ENCODE results near the gene FADS1. TPM values are rescaled to one million over a fixed set of nuclear protein-coding genes. Genes with fewer than 3 reads are reported as not detected.
A peak's percentile ranks its signal among the peaks of the same experiment; 100 is the strongest.

Gene FADS1
- total RNA-seq, 1 donor from 2014 or later = 92.3 TPM

DNA sequence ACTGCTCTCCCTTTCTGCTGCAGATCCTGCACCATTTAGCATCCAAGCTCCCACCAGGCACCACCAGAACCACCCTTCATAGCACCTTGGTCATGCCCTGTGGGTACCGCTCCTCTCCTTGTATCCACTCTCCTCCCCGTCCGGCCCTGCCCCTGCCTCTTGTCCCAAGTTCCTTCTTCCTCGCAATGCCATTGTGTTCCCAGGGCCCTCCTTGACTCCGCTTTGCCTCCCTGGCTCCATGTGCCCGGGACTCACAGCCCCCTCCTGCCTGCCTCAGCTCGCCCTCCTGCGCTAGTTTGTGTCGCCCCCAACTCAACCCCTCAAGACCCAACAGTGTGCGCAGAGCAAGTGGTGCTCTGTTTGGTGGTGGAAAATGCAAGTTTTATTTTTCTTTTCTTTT lies 22.1 kb upstream of the FADS1 start:
- DNase-seq (ENCODE audit: low spot score) = no peak
- no peaks in the 10 kb centered on the region for H3K9me3 Mint-ChIP-seq
- H3K4me3 Mint-ChIP-seq = no peak overlapping the region
- intact Hi-C loops (cut with micrococcal nuclease) = no loop called here
- H3K27me3 Mint-ChIP-seq (ENCODE audit: insufficient read depth) = no peaks in the 10 kb centered on the region
- H3K36me3 Mint-ChIP-seq (ENCODE audit: low read depth) = peaks cover 44% of the 10 kb centered on the region
- H3K4me1 Mint-ChIP-seq (ENCODE audit: low read depth) = peaks cover 34% of the 10 kb centered on the region
- peak overlapping the region; percentile 70 for H3K27ac Mint-ChIP-seq

DNA sequence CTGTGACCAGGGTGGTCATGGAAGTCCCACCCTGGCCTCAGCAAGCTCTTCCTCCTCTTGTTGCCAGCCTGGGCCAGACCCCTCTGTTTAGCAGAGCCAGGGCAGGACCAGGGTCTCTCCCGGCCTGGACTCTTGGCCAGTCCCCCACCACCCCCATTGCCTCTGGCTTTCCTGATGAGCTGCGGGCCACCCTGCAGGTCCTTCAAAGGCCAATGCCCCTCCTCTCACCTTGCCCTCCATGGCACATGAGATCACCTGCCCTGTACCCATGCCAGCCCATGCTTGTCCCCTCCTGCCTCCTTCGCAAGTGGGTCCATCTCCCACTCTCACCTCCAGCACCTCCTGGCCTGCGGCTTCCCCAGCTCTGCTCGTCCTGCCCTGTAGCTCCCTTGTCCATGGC lies 21.7 kb upstream of the FADS1 start:
- Mint-ChIP-seq H3K36me3 (ENCODE audit: low read depth) (peaks cover 46% of the 10 kb centered on the region), H3K9me3 (no peaks in the 10 kb centered on the region), H3K4me3 (no peak overlapping the region), H3K27me3 (ENCODE audit: insufficient read depth) (no peaks in the 10 kb centered on the region), H3K4me1 (ENCODE audit: low read depth) (peaks cover 38% of the 10 kb centered on the region), H3K27ac (peak overlapping the region; percentile 70)
- intact Hi-C loops (cut with micrococcal nuclease) = no loop called here
- no peak for DNase-seq (ENCODE audit: low spot score)

DNA sequence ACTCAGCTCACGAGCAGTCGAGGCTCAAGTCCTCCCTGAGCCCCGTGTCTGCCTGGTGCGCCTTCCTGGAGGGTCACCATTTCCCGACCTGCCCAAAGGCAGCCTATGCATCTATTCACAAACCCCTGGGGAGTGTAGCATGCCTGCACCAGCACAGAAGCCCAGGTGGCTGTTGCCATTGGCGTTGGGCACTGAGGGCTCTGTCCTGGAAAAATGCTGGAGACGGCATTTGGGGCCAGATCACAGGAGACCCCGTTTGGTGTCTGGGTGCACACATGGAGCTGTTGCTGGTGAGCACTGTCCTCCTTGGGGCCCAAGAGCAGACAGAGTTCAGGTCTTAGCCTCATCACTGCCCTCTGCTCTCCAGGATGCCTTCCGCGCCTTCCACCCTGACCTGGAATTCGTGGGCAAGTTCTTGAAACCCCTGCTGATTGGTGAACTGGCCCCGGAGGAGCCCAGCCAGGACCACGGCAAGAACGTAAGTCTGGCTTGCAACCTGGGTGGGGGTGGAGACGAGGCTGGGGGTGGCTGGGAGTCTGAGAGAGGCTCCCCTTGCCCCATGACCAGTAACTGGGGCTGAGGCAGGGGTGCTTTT lies 20.7 kb upstream of the FADS1 start:
- Mint-ChIP-seq H3K27ac (peak overlapping the region; percentile 23), H3K27me3 (ENCODE audit: insufficient read depth) (no peaks in the 10 kb centered on the region), H3K9me3 (no peaks in the 10 kb centered on the region), H3K4me3 (no peak overlapping the region), H3K36me3 (ENCODE audit: low read depth) (peaks cover 40% of the 10 kb centered on the region), H3K4me1 (ENCODE audit: low read depth) (peaks cover 48% of the 10 kb centered on the region)
- DNase-seq (ENCODE audit: low spot score) = no peak
- intact Hi-C loops (cut with micrococcal nuclease) = no loop called here

DNA sequence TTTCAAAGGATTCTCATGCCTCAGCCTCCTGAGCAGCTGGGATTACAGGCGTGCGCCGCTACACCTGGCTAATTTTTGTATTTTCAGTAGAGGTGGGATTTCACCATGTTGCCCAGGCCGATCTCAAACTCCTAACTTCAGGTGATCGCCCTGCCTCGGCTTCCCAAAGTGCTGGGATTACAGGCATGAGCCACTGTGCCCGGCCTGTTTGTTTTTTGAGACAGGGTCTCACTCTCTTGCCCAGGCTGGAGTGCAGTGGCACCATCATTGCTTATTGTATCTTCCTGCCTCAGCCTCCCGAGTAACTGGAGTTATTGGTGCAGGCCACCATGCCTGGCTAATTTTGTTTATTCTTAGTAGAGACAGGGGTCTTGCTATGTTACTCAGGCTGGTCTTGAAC lies 19.4 kb upstream of the FADS1 start:
- Mint-ChIP-seq H3K4me3 (no peak overlapping the region), H3K27me3 (ENCODE audit: insufficient read depth) (no peaks in the 10 kb centered on the region), H3K36me3 (ENCODE audit: low read depth) (peaks cover 32% of the 10 kb centered on the region), H3K9me3 (no peaks in the 10 kb centered on the region), H3K4me1 (ENCODE audit: low read depth) (peaks cover 61% of the 10 kb centered on the region), H3K27ac (peak overlapping the region; percentile 80)
- intact Hi-C loops (cut with micrococcal nuclease) = no loop called here
- DNase-seq (ENCODE audit: low spot score) = no peak

DNA sequence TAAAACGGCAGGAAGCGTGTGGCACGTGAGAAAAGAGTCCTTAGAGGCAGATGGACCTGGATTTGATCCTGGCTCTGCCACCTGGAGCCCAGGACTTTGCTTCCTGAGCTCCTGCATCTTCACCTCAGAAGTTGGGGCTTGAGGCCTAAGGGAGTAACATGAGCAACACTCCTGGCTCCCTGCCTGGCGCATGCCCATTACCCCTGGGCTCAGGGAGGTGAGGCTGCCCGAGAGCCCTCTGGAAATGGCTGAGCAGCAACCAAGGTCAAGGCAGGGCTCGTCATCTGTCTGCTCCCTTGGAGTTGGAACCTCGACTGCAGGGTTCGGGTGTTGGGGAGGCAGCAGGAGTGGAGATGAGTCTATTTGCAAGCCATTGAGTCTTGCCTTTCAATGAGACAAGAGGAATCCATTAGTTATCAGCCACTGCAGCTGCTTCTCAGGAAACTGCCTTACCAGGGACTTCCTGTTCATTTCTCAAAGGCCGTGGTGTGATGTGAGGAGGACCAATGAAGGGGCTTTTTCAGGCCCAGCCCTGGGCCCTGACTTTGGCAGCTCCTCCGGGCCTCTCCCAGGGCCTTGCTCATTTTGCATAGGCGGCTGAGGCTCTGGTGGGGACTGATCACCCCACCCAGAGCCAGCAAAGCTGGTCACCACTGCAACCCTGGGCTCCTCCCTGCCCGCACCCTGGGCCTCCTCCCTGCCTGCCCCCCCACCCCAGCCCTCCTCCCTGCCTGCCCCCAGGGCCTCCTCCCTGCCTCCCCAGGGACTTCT lies 17.7 kb upstream of the FADS1 start:
- DNase-seq (ENCODE audit: low spot score) = peak; percentile 72
- H3K4me1 Mint-ChIP-seq (ENCODE audit: low read depth) = peaks cover 76% of the 10 kb centered on the region
- peak overlapping the region; percentile 73 for H3K4me3 Mint-ChIP-seq
- intact Hi-C loops (cut with micrococcal nuclease) = loop anchor here (1.0 kb wide), 2 partner anchors 18 to 42 kb away; partner anchors contain the start of genes FEN1 and TMEM258
- no peaks in the 10 kb centered on the region for H3K27me3 Mint-ChIP-seq (ENCODE audit: insufficient read depth)
- H3K36me3 Mint-ChIP-seq (ENCODE audit: low read depth) = peaks cover 25% of the 10 kb centered on the region
- peak overlapping the region; percentile 96 for H3K27ac Mint-ChIP-seq
- no peaks in the 10 kb centered on the region for H3K9me3 Mint-ChIP-seq

DNA sequence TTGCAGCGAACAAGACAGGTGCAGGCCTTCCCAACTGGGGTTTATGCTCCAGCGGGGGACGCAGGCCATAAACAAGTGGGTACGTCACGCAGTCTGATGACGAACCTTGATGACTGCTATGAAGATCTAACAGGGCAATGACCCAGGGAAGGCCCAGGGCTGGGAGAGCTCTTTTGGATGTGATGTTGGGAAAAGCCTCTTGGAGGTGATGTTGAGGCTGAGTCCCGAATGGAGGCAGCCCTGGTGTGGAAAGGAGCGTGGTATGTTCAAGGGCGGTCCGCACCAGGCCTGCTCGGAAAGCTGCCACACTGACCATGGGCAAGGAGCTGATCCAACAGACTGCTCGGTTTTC lies 17.1 kb upstream of the FADS1 start:
- Mint-ChIP-seq H3K27me3 (ENCODE audit: insufficient read depth) (no peaks in the 10 kb centered on the region), H3K36me3 (ENCODE audit: low read depth) (peaks cover 22% of the 10 kb centered on the region), H3K27ac (peak overlapping the region; percentile 96), H3K4me3 (peak overlapping the region; percentile 73), H3K9me3 (no peaks in the 10 kb centered on the region), H3K4me1 (ENCODE audit: low read depth) (peaks cover 78% of the 10 kb centered on the region)
- no peak for DNase-seq (ENCODE audit: low spot score)
- intact Hi-C loops (cut with micrococcal nuclease) = loop anchor here (1.0 kb wide), 2 partner anchors 18 to 42 kb away; partner anchors contain the start of genes FEN1 and TMEM258

DNA sequence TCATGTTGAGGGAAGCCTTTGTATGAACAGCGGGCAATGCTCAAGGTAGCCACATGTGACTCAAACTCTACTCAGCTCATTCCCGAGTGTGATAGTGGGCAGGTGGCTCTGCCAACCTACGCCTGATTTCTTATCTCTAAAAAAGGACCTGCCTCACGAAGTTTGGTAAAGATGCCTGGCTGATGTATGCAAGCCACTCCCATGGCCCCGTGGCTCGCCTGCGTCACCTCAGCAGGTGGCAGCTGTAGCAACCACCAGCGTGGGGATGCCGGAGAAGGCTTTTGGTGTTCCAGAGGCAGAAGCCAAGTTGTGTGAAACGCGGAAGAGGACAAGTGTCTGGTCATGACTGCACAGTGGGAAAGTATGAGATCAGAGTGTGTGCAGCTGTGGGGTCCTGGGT lies 16.7 kb upstream of the FADS1 start:
- intact Hi-C loops (cut with micrococcal nuclease) = no loop called here
- peaks cover 74% of the 10 kb centered on the region for H3K4me1 Mint-ChIP-seq (ENCODE audit: low read depth)
- H3K27ac Mint-ChIP-seq = peak overlapping the region; percentile 96
- peak; percentile 12 for DNase-seq (ENCODE audit: low spot score)
- H3K27me3 Mint-ChIP-seq (ENCODE audit: insufficient read depth) = no peaks in the 10 kb centered on the region
- H3K36me3 Mint-ChIP-seq (ENCODE audit: low read depth) = peaks cover 17% of the 10 kb centered on the region
- H3K9me3 Mint-ChIP-seq = no peaks in the 10 kb centered on the region
- H3K4me3 Mint-ChIP-seq = peak overlapping the region; percentile 73

DNA sequence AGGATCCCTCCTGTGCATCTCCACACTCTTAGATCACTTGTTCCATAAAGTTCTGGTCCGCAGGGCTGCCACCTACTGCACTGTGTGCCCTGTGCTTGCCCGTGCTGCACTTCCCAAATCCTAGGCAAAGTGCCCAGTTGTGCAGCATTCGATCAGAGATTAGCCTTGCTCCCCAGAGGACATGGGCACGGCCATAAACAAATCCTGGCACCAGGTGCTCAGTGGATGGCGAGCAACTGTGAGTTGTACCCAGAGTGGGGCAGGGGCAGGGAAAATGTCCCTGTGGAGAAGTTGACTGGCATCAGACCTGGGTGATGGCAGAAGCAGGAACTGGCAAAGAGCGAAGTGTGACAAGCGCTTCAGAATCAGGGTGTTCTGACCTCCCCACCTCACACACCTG lies 16.0 kb upstream of the FADS1 start:
- H3K27ac Mint-ChIP-seq = peak overlapping the region; percentile 96
- intact Hi-C loops (cut with micrococcal nuclease) = no loop called here
- H3K4me3 Mint-ChIP-seq = peak overlapping the region; percentile 31
- H3K27me3 Mint-ChIP-seq (ENCODE audit: insufficient read depth) = no peaks in the 10 kb centered on the region
- H3K36me3 Mint-ChIP-seq (ENCODE audit: low read depth) = peaks cover 15% of the 10 kb centered on the region
- peaks cover 74% of the 10 kb centered on the region for H3K4me1 Mint-ChIP-seq (ENCODE audit: low read depth)
- H3K9me3 Mint-ChIP-seq = no peaks in the 10 kb centered on the region
- no peak for DNase-seq (ENCODE audit: low spot score)

DNA sequence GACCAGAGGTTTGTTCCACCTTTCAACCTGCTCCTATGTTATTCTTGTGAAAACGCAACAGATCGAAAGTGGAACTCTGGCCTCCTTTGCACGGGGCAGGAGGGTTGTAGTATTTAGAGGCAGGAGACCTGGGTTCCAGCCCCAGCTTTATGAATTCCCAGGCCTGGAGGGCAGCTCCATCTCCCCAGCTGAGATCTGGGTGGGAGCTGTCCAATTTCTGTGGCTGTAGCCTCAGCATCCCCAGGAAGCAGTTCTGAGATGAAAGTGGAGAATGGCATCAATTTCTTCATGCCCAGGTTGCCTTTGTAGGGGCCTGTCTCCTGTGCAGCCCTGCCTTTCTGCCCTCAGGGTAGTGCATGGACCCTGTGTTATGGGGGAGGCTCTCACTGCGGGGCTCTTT lies 15.4 kb upstream of the FADS1 start:
- Mint-ChIP-seq H3K36me3 (ENCODE audit: low read depth) (peaks cover 15% of the 10 kb centered on the region), H3K27me3 (ENCODE audit: insufficient read depth) (no peaks in the 10 kb centered on the region), H3K4me1 (ENCODE audit: low read depth) (peaks cover 76% of the 10 kb centered on the region), H3K4me3 (peak overlapping the region; percentile 71), H3K27ac (peak overlapping the region; percentile 96), H3K9me3 (no peaks in the 10 kb centered on the region)
- intact Hi-C loops (cut with micrococcal nuclease) = no loop called here
- DNase-seq (ENCODE audit: low spot score) = no peak

DNA sequence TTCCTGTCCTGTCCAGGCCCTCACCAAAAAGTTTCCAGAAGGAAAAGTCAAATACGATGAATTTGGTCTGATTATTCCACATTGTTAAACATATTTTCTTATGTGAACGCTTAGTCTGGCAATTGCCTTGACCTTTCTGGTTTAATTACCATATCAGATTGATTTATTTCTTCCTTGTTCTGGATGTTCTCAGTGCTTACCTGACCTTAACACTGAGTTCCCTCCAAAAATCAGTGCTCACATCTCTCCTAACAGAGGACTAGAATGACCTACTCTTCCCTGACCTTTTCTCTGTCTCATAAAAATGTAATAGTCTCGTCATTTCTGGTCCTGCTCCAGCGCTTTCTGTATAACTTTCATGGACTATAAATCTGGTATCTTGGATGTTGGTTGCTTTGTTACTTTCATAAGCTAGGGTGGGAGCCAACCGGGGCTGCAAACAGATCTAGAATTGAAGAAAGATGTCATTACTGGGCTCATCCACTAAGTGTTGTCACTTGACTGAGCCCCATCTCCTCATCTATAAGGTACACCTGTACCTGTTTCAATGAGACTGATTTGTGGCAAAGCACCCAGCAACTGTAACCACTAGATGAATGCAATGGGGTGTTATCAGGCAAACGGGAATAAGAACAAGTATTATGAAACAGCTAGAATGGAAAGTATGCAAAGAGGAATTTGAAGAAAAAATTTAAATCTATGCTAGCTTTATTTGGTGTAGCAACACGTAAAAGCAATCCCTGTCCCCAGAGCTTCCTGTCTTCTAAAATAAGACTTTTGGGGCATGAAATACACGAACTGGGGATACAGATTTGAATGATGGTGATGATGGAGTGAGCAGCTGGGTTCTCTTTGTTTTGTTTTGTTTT lies 13.7 kb upstream of the FADS1 start:
- Mint-ChIP-seq H3K27me3 (ENCODE audit: insufficient read depth) (no peaks in the 10 kb centered on the region), H3K4me1 (ENCODE audit: low read depth) (peaks cover 76% of the 10 kb centered on the region), H3K27ac (peak overlapping the region; percentile 81), H3K4me3 (peak overlapping the region; percentile 93), H3K36me3 (ENCODE audit: low read depth) (peaks cover 11% of the 10 kb centered on the region), H3K9me3 (no peaks in the 10 kb centered on the region)
- intact Hi-C loops (cut with micrococcal nuclease) = no loop called here
- DNase-seq (ENCODE audit: low spot score) = no peak

DNA sequence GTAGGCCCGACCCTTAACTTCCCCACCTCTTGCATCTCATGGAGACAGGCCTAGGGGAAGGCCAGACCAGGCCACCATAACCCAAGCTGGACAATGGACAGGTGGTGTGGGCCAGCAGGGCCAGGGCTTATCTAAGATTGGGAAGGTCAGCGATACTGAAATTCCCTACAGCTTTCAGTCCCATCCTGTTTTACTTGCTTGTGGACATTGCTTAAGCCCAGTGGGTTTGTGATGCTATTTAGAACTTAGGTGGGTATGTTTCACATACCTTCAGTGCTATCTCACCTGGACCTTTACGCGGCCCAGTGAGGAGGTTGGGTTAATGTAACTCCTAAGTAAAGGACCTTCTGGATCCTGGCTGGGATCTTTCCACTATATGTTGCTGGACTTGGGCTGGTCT lies 13.0 kb upstream of the FADS1 start:
- intact Hi-C loops (cut with micrococcal nuclease) = loop anchor here (2.0 to 5.0 kb wide), 2 partner anchors 137 to 1012 kb away; partner anchors contain the start of gene FTH1
- Mint-ChIP-seq H3K4me1 (ENCODE audit: low read depth) (peaks cover 70% of the 10 kb centered on the region), H3K27ac (peak overlapping the region; percentile 83), H3K36me3 (ENCODE audit: low read depth) (peaks cover 11% of the 10 kb centered on the region), H3K27me3 (ENCODE audit: insufficient read depth) (no peaks in the 10 kb centered on the region), H3K9me3 (no peaks in the 10 kb centered on the region), H3K4me3 (peak overlapping the region; percentile 93)
- no peak for DNase-seq (ENCODE audit: low spot score)

DNA sequence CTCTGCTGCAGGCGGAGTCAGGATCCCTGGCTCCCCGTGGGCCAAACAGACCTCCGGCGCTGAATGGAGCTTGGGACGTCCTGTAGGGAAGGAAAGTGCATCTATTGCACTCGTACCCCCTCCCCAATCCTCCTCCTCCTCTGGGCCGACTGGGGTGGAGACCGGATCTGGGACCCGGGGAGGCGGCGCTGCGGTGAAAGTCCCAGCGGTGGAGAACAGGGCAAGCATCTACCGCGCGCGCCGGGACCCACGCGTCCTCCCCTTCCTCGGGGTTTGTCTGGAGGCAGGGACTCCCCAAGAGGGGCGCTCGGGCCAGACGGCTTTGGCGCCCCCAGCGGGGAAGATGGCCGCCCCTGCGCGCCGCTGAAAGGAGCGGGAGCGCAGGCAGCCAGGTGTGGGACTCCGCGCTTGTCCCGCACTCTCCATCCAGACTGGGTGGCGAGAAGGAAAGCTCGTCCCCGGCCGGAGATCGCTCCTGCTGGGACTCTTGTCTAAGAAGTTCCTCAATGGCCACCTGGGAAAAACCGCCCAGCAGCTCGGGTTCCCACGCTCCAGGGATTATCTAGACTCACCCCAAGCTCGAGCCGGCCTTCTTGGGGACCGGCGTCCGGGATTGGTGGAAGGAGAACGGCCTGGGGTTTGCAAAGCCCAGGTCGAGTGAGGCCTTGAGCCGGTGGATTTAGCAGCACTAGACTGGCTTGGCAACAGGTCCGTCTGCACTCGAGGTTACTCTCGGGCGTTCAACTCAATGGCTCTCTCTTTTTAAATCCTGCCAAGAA lies 12.0 kb upstream of the FADS1 start:
- H3K4me3 Mint-ChIP-seq = peak overlapping the region; percentile 93
- no peaks in the 10 kb centered on the region for H3K27me3 Mint-ChIP-seq (ENCODE audit: insufficient read depth)

More for the DNA sequence above, 12.0 kb upstream of the FADS1 start:
- intact Hi-C loops (cut with micrococcal nuclease) = loop anchor here (1.0 to 5.0 kb wide), 3 partner anchors 138 to 1013 kb away; partner anchors contain the start of gene FTH1
- peak; percentile 57 for DNase-seq (ENCODE audit: low spot score)
- Mint-ChIP-seq H3K9me3 (no peaks in the 10 kb centered on the region), H3K27ac (peak overlapping the region; percentile 96), H3K4me1 (ENCODE audit: low read depth) (peaks cover 60% of the 10 kb centered on the region), H3K36me3 (ENCODE audit: low read depth) (peaks cover 9% of the 10 kb centered on the region)

Measured in activated T-helper 1 cell treated with anti-CD3 and anti-CD28 coated beads, Interleukin-12 subunit alpha, Interleukin-12 subunit beta, Interleukin-2, Interleukin-4 antibody, amounts not matched to agents 30 ng/mL and 10 ng/mL and 1 ng/mL, durations not matched to agents 14 hours and 24 hours and 36 hours (primary cell).